Neuron (in vitro differentiated cells): ENCODE data around the gene SLC7A1.

Experiments
- H2AFZ ChIP-seq: one replicate; pipeline ENCODE4 v1.6.1; 2013; ENCODE audit warnings: low read depth, mild to moderate bottlenecking, inconsistent platforms, low read length, moderate library complexity
- H3K27me3 ChIP-seq: one replicate; pipeline ENCODE4 v1.6.1; 2013; ENCODE audit warnings: low read length; ENCODE audit not compliant: insufficient read depth
- H3K36me3 ChIP-seq: one replicate; pipeline ENCODE4 v1.6.1; 2013; ENCODE audit warnings: low read length; ENCODE audit not compliant: insufficient read depth
- H3K4me1 ChIP-seq: one replicate; pipeline ENCODE4 v1.6.1; 2013; ENCODE audit warnings: low read length; ENCODE audit not compliant: insufficient read depth
- H3K4me3 ChIP-seq: 2 replicates; pipeline ENCODE4 v1.5.1; 2013; ENCODE audit warnings: mild to moderate bottlenecking, low read length, moderate library complexity
- H3K9me3 ChIP-seq: one replicate; pipeline ENCODE4 v1.6.1; 2013; ENCODE audit warnings: low read length

SLC7A1 gene

GRCh38 chr13:29577136-29578051 lies 18.1 kb downstream of the SLC7A1 start:
- H3K4me1 ChIP-seq = no peaks in the 10 kb centered on the region
- H3K4me3 ChIP-seq = no peak overlapping the region
- no peaks in the 10 kb centered on the region for H3K27me3 ChIP-seq
- H2AFZ ChIP-seq = no peak overlapping the region
- H3K9me3 ChIP-seq = peaks cover 11% of the 10 kb centered on the region
- no peaks in the 10 kb centered on the region for H3K36me3 ChIP-seq

- Histone ChIP-seq H3K27me3 (no peaks in the 10 kb centered on the region), H3K36me3 (no peaks in the 10 kb centered on the region), H3K4me1 (no peaks in the 10 kb centered on the region), H3K9me3 (peaks cover 11% of the 10 kb centered on the region), H2AFZ (no peak overlapping the region), H3K4me3 (no peak overlapping the region)
These were observed 18.9 kb downstream of the SLC7A1 start for GRCh38 chr13:29576581-29576980.

- H3K4me3 ChIP-seq = no peak overlapping the region
- H3K36me3 ChIP-seq = no peaks in the 10 kb centered on the region
- no peaks in the 10 kb centered on the region for H3K27me3 ChIP-seq
- H3K4me1 ChIP-seq = no peaks in the 10 kb centered on the region
- peaks cover 9% of the 10 kb centered on the region for H3K9me3 ChIP-seq
- no peak overlapping the region for H2AFZ ChIP-seq
These were observed 20.4 kb downstream of the SLC7A1 start for GRCh38 chr13:29575098-29575497.

- Histone ChIP-seq H3K4me1 (no peaks in the 10 kb centered on the region), H3K36me3 (no peaks in the 10 kb centered on the region), H3K4me3 (no peak overlapping the region), H3K27me3 (no peaks in the 10 kb centered on the region), H3K9me3 (peaks cover 4% of the 10 kb centered on the region), H2AFZ (no peak overlapping the region)
These were observed 22.3 kb downstream of the SLC7A1 start for GRCh38 chr13:29573190-29573589.

GRCh38 chr13:29572575-29572974 lies 22.9 kb downstream of the SLC7A1 start:
- Histone ChIP-seq H3K9me3 (peaks cover 3% of the 10 kb centered on the region), H3K4me1 (no peaks in the 10 kb centered on the region), H3K27me3 (no peaks in the 10 kb centered on the region), H3K4me3 (no peak overlapping the region), H3K36me3 (no peaks in the 10 kb centered on the region), H2AFZ (no peak overlapping the region)

- Histone ChIP-seq H3K4me1 (no peaks in the 10 kb centered on the region), H2AFZ (no peak overlapping the region), H3K36me3 (no peaks in the 10 kb centered on the region), H3K4me3 (no peak overlapping the region), H3K27me3 (no peaks in the 10 kb centered on the region), H3K9me3 (no peaks in the 10 kb centered on the region)
These were observed 23.5 kb downstream of the SLC7A1 start for GRCh38 chr13:29571876-29572570.

GRCh38 chr13:29570051-29570654 lies 25.3 kb downstream of the SLC7A1 start:
- Histone ChIP-seq H2AFZ (no peak overlapping the region), H3K4me3 (no peak overlapping the region), H3K36me3 (no peaks in the 10 kb centered on the region), H3K27me3 (no peaks in the 10 kb centered on the region), H3K9me3 (no peaks in the 10 kb centered on the region), H3K4me1 (peaks cover 7% of the 10 kb centered on the region)

- no peak overlapping the region for H2AFZ ChIP-seq
These were observed 26.0 kb downstream of the SLC7A1 start for GRCh38 chr13:29569253-29570050.

GRCh38 chr13:29568731-29569130 lies 26.8 kb downstream of the SLC7A1 start:
- Histone ChIP-seq H3K27me3 (no peaks in the 10 kb centered on the region), H3K4me3 (no peak overlapping the region), H3K36me3 (no peaks in the 10 kb centered on the region), H3K4me1 (peaks cover 7% of the 10 kb centered on the region), H3K9me3 (no peaks in the 10 kb centered on the region), H2AFZ (no peak overlapping the region)

More at GRCh38 chr13:29569253-29570050, 26.0 kb downstream of the SLC7A1 start:
- no peaks in the 10 kb centered on the region for H3K9me3 ChIP-seq
- no peaks in the 10 kb centered on the region for H3K27me3 ChIP-seq
- peaks cover 7% of the 10 kb centered on the region for H3K4me1 ChIP-seq
- H3K4me3 ChIP-seq = no peak overlapping the region
- H3K36me3 ChIP-seq = no peaks in the 10 kb centered on the region

- H3K27me3 ChIP-seq = no peaks in the 10 kb centered on the region
- no peaks in the 10 kb centered on the region for H3K36me3 ChIP-seq
- H3K9me3 ChIP-seq = no peaks in the 10 kb centered on the region
- H2AFZ ChIP-seq = no peak overlapping the region
- peaks cover 13% of the 10 kb centered on the region for H3K4me1 ChIP-seq
- no peak overlapping the region for H3K4me3 ChIP-seq
These were observed 28.1 kb downstream of the SLC7A1 start for GRCh38 chr13:29567411-29567810.

GRCh38 chr13:29566206-29566605 lies 29.3 kb downstream of the SLC7A1 start:
- Histone ChIP-seq H3K4me3 (no peak overlapping the region), H2AFZ (no peak overlapping the region), H3K4me1 (peaks cover 13% of the 10 kb centered on the region), H3K27me3 (no peaks in the 10 kb centered on the region), H3K9me3 (no peaks in the 10 kb centered on the region), H3K36me3 (no peaks in the 10 kb centered on the region)

GRCh38 chr13:29564818-29565217 lies 30.7 kb downstream of the SLC7A1 start:
- Histone ChIP-seq H3K27me3 (no peaks in the 10 kb centered on the region), H3K36me3 (no peaks in the 10 kb centered on the region), H3K4me1 (peaks cover 13% of the 10 kb centered on the region), H2AFZ (no peak overlapping the region), H3K9me3 (no peaks in the 10 kb centered on the region), H3K4me3 (no peak overlapping the region)
